Adipose tissue (tissue), 3 donors: Measurements from ENCODE around the gene TBC1D22B. TPM values are rescaled to one million over a fixed set of nuclear protein-coding genes. Genes with fewer than 3 reads are reported as not detected.

ENCODE experiments used
- H3K27ac ChIP-seq: one replicate; pipeline ENCODE4 v1.5.1; 2013; ENCODE audit warnings: low read depth, low read length
- WGBS, 3 donors: extraction: QIAGEN DNeasy Blood & Tissue Kit; methylation state at CpG; one replicate each; pipeline ENCODE4 v1.1.7; 2013; 5-methylcytosine and 5-hydroxymethylcytosine counted together
- polyA plus RNA-seq, 3 donors: library from polyadenylated mRNA; stranded (reverse); fragments of 200-250 nt; gene quantifications; one replicate each; pipeline ENCODE4 v1.2.3, GENCODE V29; 2013
- donor health status: healthy with polysubstance abuse.
- donor health status: Bipolar disorder and iron deficiency.
- donor health status: healthy.

Gene TBC1D22B
- polyA plus RNA-seq, 3 donors = 4.6 to 6.2 (median 4.8) TPM

DNA sequence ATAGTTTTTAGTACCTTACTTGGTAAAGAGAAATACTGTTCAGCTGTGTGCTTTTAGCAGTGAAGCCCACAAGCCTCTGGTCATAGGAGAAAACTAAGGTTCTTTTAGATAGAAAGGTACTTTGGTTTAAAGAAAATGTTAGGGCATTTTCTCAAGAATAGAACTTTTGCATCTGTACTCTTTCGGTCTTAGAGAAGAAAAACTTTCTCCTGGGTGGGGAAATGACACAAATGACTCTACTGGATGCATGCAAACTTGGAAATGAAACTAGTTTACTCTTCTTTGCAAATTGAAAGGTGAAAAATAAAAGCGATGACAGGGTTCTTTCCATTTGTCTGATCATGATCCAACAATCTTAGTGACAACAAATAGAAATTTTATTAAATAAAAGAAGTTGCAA, 2.5 kb downstream of the TBC1D22B start:
- WGBS, 3 donors = 62 to 87% (median 69%) methylated on average over 2 of the region's 2 CpGs
- no peak overlapping the region for H3K27ac ChIP-seq

DNA sequence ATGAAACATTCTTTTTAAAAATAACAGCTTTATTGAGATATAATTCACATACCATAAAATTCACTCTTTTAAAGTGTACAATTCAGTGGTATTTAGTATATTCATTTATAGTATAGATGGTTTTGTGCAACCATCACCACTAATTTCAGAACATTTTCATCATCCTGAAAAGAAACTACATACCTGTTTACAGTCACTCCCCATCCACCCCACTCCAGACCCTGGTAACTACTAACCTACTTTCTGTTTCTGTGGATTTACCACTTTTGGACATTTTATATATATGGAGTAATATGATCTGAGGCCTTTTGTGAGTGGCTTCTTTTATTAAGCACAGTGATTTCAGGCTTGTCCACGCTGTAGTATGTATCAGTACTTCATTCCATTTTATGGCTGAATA, 2.9 kb downstream of the TBC1D22B start:
- WGBS, 3 donors = 89 to 100% (median 95%) methylated on average over 1 of the region's 1 CpG
- no peak overlapping the region for H3K27ac ChIP-seq

DNA sequence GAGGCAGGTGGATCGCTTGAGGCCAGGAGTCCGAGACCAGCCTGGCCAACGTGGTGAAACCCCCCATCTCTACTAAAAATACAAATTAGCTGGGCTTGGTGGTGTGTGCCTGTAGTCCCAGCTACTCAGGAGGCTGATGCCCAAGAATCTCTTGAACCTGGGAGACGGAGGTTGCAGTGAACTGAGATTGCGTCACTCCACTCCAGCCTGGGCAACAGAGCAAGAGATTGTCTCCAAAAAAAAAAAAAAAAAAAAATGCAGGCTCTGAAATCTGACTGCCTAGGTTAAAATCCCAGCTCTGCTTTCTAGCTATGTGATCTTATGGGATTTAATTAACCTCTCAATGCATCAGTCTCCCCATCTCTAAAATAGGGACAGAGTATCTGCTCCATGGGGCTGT, 3.6 kb downstream of the TBC1D22B start:
- no peak overlapping the region for H3K27ac ChIP-seq
- 84 to 93% (median 87%) methylated on average over 5 of the region's 5 CpGs for WGBS, 3 donors

DNA sequence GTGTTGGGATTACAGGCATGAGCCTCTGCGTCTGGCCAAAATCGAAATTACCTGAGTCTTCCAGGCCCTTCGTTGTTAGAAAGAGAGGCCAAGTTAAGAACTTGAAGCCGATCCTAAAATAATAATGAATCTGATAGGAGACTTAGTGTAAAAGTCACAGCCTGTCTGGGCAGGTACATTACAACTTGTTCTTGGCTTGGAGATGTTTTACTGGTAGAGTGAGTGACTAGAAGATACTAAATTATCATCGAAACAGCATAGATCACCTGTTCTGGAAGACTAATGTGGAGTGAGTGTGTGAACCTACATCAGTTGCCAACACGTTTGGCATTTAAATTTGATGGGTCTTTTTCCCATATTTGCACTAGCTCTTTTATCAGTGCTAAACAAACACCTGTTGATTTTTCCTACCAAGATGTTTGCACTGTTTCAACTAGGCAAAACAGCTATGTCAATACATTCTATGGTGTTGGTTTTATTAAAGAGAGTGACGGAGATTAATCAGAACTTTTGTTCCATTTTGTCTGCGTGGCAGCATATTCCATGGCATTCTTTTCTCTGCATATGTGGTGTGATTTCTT, 5.0 kb downstream of the TBC1D22B start:
- WGBS, 3 donors = 30 to 83% (median 81%) methylated on average over 8 of the region's 8 CpGs
- no peak overlapping the region for H3K27ac ChIP-seq

DNA sequence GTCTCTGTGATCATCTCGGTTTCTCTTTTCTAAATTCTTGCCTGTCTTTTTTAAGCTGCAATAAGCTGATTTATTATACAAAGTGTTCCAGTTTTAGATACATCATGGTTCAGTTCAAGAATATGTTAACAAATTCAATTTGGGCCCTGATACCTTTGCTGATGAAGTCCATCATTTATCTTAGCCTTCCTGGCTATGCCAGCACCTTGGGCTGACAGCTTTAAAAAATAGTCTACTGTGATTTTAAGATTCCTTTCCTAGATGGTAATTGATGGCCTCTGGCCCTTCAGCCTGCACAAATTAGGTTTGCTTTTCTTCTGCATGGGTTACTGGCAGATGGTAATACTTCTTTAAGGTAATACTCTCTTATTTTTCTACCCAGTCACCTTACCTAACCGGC, 7.4 kb downstream of the TBC1D22B start:
- H3K27ac ChIP-seq = no peak overlapping the region
- WGBS, 3 donors = 61 to 80% (median 76%) methylated on average over 2 of the region's 2 CpGs

DNA sequence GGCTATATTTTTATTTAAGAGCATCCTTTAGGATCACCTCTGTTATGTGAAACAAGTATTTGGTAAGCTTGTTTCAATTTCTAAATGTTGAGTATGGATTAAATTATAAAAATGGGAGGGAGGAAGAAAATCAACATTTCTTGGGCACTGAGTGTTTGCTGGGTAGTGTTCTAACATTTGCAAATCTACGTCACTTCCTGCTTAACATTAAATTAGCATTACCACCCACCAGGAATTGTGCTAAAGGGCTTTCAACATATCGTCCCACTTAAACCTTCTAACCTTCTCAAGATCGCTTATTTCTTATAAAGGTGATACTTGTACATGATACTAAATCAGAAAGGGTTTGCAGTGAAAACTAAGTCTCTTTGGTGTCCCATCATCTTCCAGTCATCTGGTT, 8.3 kb downstream of the TBC1D22B start:
- WGBS, 3 donors = 77 to 93% (median 79%) methylated on average over 3 of the region's 3 CpGs
- H3K27ac ChIP-seq = no peak overlapping the region

DNA sequence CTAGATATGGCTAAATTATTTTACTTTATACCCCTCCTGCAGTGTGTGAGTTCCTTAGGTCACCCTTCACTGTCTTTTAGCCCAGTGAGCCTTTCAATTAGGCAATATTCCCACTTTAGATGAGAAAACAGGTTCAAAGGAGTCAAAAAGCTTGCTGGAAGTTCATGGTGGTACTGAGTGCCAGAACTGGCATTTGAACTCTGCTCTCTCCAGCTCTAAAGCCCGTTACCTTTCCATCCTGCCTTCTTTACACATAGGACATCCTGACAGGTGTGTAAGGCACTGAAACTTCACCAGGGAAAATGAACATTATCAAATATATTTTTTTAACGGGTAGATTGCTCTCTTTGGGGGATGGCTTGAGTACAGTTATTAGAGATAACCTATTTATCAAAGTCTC, 11.5 kb downstream of the TBC1D22B start:
- no peak overlapping the region for H3K27ac ChIP-seq

DNA sequence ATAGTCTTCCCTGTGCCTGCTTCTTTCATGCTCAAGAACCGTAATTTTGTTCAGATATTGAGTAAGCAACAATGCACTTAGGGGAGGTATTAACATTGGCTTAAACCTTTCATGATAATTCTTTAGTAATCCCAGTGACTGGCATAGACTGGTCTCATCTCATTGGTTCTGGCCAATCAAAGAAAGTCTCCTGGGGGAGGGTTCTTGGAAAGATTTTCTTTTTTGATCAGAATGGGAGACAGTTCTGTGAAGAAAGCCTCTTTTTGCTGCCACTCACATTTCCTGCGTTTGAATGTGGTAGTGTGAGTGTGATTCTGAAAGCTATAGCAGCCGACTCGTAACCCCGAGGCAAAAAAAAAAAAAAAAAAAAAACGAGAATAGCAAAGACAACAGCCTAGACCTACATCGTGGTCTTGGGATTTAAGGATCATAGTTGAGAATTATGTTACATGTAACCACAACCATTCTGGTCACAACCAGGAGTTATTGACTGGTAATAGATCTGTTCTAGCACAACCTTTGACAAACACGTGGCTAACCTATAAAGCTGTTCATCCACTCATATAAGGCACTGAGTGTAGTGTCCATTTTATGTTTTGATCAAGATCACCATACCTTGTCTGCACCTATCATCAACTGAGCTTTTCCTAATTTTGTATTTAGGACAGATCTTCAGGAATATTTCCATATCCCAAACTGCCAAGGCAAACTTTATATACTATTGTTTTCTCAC, 15.4 kb downstream of the TBC1D22B start:
- WGBS, 3 donors = 50 to 91% (median 60%) methylated on average over 7 to 8 of the region's 8 CpGs
- no peak overlapping the region for H3K27ac ChIP-seq

More for the DNA sequence above, 11.5 kb downstream of the TBC1D22B start:
- WGBS, 3 donors = 75 to 84% (median 83%) methylated on average over 2 of the region's 2 CpGs

DNA sequence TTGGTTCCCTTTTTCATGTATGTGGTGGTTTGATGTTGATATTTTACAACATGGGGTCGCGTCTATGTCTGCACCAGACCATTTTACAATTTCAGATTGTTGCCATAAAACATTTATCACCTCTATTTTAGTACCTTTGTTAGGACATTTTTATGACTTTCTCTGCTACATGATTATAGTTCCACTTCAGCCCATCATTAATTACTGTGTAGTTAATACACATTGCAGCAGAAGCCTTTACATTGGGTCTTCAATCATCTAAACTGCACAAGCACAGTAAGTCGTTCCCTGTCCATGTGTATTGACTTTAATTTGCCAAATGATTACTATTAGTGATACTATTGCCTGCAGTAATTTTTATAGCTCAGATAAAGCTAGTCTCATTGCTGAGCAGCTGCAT, 16.1 kb downstream of the TBC1D22B start:
- H3K27ac ChIP-seq = no peak overlapping the region
- WGBS, 3 donors = 54 to 69% (median 61%) methylated on average over 3 of the region's 3 CpGs

DNA sequence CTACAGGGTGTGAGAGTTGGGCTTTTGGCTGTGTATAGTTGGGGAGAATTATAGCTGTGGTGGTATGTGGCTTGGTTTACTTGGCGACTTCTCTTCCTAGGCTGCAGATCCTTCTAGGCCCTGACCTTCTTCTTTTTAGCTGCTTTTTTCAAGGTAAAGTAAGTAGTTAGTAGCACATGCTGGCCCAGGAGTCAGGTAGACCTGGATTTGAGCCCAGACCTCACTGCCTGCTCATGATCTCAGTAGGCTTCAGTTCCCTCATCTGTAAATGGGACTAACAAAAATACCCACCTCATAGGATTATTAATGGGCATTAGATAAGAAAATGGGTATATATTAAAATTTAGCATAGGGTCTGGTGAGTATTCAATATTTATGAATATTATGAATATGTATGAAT, 17.8 kb downstream of the TBC1D22B start:
- H3K27ac ChIP-seq = no peak overlapping the region
- WGBS, 3 donors = 60 to 91% (median 80%) methylated on average over 1 of the region's 1 CpG

DNA sequence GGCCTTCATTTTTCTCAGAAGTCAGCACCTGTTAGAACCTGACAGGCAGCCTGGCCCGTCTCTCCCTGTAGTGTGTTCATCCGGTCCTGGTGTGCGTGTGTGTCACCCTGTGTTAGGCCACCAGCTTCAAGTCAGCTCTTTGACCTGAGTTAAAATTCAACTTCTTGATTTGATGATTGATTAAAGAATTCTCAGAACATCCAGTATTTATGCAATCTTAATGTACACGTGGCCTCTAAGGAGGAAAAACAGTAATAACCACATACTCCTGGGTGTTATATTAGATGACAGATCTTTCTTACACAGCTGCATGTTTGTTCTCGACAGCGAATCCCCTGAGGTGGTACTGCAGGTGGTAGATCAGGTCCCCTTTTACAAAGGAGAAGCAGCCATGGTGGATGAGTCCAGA, 19.4 kb downstream of the TBC1D22B start:
- WGBS, 3 donors = 63 to 73% (median 73%) methylated on average over 6 of the region's 6 CpGs
- H3K27ac ChIP-seq = no peak overlapping the region

DNA sequence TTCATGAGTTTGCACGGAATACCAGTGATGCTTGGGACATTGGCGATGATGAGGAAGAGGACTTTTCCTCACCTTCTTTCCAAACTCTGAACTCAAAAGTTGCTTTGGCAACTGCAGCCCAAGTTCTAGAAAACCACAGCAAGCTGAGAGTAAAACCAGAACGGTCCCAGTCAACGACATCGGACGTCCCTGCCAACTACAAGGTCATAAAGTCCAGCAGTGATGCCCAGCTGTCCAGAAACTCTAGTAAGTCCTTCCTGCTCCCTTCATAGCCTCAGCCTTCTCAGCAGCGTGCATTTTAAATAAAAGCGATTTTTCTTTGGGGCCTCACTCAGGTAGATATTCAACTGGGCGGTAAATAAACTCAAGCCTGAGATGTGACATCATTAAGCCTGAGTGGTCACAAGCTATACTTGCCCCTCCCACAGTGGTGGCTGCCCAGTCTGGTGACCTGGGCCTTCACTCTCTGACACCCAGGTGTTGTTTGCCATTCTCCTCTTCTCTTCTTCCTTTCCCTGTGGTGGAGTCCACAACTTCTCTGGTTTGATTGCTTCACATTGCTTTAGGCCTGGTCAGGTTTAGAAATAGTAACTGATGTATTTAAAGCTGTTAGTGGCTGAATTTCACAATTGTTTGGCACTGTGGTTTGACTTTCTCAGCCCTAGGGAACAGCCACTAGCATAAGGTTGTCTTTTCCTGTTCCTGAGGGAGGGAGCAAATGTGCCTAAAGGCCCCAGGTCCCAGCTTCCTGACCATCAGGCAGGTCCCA, 22.0 kb downstream of the TBC1D22B start:
- WGBS, 3 donors = 64 to 86% (median 80%) methylated on average over 9 of the region's 9 CpGs
- H3K27ac ChIP-seq = no peak overlapping the region

DNA sequence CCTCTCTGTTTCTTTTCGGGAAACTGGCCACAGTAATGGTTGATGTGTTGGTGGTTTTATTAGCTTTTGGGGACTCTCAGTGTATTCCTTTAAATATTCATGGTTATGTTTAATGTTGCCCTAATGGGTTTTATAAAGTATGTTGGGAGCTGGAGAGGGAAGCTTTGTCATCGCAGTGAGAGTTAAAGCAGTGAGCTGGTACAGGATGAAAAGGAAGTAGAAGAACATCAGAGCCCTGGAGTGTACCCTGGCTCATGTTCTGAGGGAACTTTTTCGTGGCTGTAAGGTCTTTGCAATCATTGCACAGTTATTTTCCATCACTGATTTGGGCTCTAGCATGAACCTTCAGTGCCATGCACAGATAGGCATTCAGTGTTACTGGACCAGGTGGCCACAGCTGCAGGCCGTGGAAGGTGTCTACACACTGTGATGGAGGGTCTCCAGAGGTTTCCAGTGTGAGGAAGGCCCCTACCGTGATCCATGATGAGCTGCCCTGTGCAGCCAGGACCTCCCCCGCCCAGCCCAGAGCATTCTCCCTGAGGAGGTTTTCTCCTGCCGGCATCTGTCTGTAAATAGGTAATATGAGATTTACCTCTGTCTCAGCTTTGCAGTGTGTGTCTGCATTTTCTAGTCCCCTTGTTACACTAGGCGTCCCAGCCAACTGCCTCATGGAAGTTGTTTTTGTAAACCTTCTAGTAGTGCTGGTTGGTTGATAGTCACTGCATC, 22.8 kb downstream of the TBC1D22B start:
- no peak overlapping the region for H3K27ac ChIP-seq
- WGBS, 3 donors = 71 to 91% (median 72%) methylated on average over 8 of the region's 8 CpGs

DNA sequence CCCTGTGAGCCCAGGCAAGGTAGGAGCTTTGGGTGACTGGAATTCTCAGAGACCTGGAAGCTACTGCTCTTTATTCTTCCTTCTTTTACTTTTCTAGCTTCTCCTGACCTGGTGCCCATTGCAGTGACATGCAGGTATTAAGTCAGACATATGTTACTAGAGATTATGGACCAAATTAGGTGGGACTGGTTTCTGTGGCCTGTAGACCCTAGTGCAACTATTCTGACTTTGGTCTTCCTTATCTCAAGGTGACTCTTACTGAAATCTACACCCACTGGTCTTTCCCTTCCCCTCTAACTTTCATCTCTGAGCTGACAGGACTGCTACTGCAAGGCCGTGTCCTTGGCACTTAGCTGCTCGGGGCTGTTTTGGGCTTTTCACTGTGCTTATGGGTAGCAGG, 24.8 kb downstream of the TBC1D22B start:
- 84 to 95% (median 93%) methylated on average over 2 of the region's 2 CpGs for WGBS, 3 donors
- H3K27ac ChIP-seq = no peak overlapping the region

DNA sequence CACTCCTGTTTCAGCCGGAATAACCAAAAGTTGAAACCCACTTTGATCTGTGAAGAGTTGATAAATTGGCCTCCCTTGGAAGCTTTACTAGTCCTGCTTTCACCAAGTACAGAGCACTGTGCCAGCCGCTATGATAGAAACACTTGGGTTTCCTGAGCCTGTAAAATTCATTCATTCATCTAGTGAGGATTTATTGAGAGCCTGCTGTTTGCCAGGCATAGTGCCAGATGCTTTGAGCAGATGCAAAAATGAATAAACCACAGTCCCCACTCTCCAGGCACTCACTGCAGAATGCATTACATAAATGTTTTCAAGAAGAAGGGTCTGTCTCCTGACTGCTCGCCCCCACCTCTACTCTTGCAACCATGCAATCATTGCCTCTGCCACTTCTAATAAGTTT, 25.7 kb downstream of the TBC1D22B start:
- no peak overlapping the region for H3K27ac ChIP-seq

DNA sequence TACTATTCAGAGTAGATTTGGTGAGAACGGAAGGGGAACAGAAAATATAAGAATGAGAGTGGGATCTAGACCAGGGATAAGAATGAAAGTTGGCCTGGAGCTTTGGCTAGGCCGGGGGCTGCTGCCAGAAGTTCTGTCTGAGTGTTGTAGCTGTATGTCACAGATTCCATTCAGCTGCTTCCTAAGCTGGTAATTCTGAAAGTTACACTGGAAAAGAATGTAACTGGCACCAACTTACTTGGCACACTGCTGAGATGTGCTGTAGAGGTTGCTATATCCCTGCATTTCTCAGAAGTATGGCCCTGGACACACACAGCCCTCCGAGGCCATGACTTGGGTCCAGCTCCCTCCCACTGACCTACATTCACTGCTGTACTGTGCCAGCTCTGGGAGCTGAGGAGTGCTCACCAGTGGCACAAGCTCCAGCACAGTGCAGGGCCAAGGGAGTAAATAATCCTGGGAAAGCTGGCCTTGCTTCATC, 26.1 kb downstream of the TBC1D22B start:
- no peak overlapping the region for H3K27ac ChIP-seq
- 39 to 61% (median 47%) methylated on average over 3 of the region's 3 CpGs for WGBS, 3 donors

More for the DNA sequence above, 25.7 kb downstream of the TBC1D22B start:
- WGBS, 3 donors = 51 to 63% (median 57%) methylated on average over 3 of the region's 3 CpGs

DNA sequence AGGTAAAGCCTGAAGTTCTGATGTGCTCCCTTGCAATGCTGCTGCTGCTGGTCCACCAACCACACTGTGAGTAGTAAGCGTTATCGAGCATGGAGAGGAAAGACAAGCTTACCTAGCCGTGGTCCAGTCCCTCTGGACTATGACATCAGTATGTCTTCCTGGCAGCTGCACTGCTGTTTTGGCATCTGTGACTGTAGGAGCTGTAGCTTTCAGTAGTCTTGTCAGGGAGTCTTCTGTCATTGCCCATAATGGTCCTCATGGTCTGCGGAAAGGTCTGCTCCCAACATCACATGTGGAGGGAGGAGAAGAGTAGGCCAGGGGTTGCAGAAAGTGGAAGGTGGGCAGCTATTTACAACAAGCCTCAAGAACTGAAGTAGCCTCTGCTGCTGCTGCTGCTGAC, 27.2 kb downstream of the TBC1D22B start:
- no peak overlapping the region for H3K27ac ChIP-seq
- whole genome bisulfite sequencing, 3 donors = 72 to 90% (median 87%) methylated on average over 4 of the region's 4 CpGs

DNA sequence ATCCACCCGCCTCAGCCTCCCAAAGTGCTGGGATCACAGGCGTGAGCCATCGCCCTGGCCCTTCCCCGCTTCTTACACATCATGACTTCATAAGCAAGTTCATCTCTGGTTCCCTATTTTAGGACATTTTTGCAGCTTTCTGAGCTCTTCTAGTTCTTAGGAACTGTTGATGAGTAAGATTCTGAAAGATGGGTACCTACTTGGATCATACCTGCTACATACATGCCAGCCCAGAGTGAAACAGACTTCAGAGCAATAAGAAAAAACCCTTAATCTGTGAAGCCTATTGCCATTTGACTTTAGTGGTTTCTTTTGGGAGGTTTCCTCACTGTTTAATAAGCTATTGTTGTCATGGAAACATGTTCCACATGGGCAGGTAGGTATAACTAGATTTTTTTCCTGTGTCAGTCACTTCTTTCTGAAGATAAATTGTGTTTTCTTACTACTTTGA, 28.3 kb downstream of the TBC1D22B start:
- WGBS, 3 donors = 95 to 100% (median 96%) methylated on average over 4 of the region's 4 CpGs
- H3K27ac ChIP-seq = no peak overlapping the region
